Vagina (tissue), 2 donors: ENCODE results near the gene LPIN1.

Source experiments
- CTCF ChIP-seq, 3 experiments: fragments of 450-650 bp in 2 of 3; fragments of 200-600 bp in 1 of 3; sonication (generic) in 1 of 3; IDR thresholded peaks; one replicate each; pipeline ENCODE4 v1.5.1; 2017 to 2019; ENCODE audit warnings: antibody characterized with exemption in 3 of 3, mild to moderate bottlenecking in 2 of 3, moderate library complexity in 2 of 3
- POLR2A ChIP-seq, 2 donors: fragments of 450-650 bp; IDR thresholded peaks; one replicate each; pipeline ENCODE4 v1.6.1; 2017; ENCODE audit warnings: antibody characterized with exemption in 2 of 2, mild to moderate bottlenecking in 2 of 2, moderate library complexity in 2 of 2
- POLR2AphosphoS5 ChIP-seq, 2 donors: sonication (generic); formaldehyde crosslinking; IDR thresholded peaks; one replicate each; pipeline ENCODE4 v1.9.0; 2017; ENCODE audit warnings: antibody characterized with exemption in 2 of 2, mild to moderate bottlenecking in 2 of 2, low read depth in 1 of 2; ENCODE audit not compliant: insufficient read depth in 1 of 2

GRCh38 chr2:11745613-11746375 lies 638 bp upstream of the LPIN1 start:
- TF ChIP-seq CTCF (IDR thresholded peaks at IDR 0.05) (no peak), POLR2A (IDR thresholded peaks at IDR 0.05) (no peak), POLR2AphosphoS5 (IDR thresholded peaks at IDR 0.05; ENCODE audit: insufficient read depth in 1 of 2, low read depth in 1 of 2) (no peak)
